Trophoblast cell (in vitro differentiated cells and primary cell): ENCODE results near the gene FAM81B.

ENCODE experiments used
- DNase-seq, 2 donors: peaks; one replicate each; pipeline ENCODE4 v3.0.0-alpha.2; 2016
- H2AFZ ChIP-seq: 2 replicates; pipeline ENCODE4 v1.6.1; 2013; ENCODE audit warnings: low read length, moderate library complexity, mild to moderate bottlenecking; ENCODE audit not compliant: insufficient read depth, poor library complexity
- H2AK5ac ChIP-seq: 2 replicates; pipeline ENCODE4 v1.6.1; 2013; ENCODE audit warnings: mild to moderate bottlenecking, low read length
- H2BK120ac ChIP-seq: 2 replicates; pipeline ENCODE4 v1.6.1; 2013; ENCODE audit warnings: low read length, mild to moderate bottlenecking, moderate library complexity; ENCODE audit not compliant: insufficient read depth, poor library complexity
- H2BK12ac ChIP-seq: 2 replicates; pipeline ENCODE4 v1.6.1; 2013; ENCODE audit warnings: mild to moderate bottlenecking, low read length, moderate library complexity
- H2BK5ac ChIP-seq: 2 replicates; pipeline ENCODE4 v1.6.1; 2013; ENCODE audit warnings: low read length, low read depth, moderate library complexity, mild to moderate bottlenecking; ENCODE audit not compliant: poor library complexity
- H3K14ac ChIP-seq: 2 replicates; pipeline ENCODE4 v1.6.1; 2013; ENCODE audit warnings: mild to moderate bottlenecking, low read length
- H3K18ac ChIP-seq: 2 replicates; pipeline ENCODE4 v1.6.1; 2013; ENCODE audit warnings: mild to moderate bottlenecking, low read length
- H3K23ac ChIP-seq: 2 replicates; pipeline ENCODE4 v1.6.1; 2013; ENCODE audit warnings: low read length
- H3K27ac ChIP-seq: 2 replicates; pipeline ENCODE4 v1.5.1; 2013; ENCODE audit warnings: low read depth, mild to moderate bottlenecking, inconsistent platforms, low read length, moderate library complexity
- H3K27me3 ChIP-seq: 2 replicates; pipeline ENCODE4 v1.6.1; 2013; ENCODE audit warnings: inconsistent platforms, mild to moderate bottlenecking, low read length, moderate library complexity; ENCODE audit not compliant: insufficient read depth
- H3K36me3 ChIP-seq, 2 experiments: 1 replicate in 1 of 2; 2 replicates in 1 of 2; pipeline ENCODE4 v1.6.1; 2013; ENCODE audit warnings: low read length in 2 of 2, mild to moderate bottlenecking in 2 of 2, moderate library complexity in 1 of 2; ENCODE audit not compliant: insufficient read depth in 2 of 2, control insufficient read depth in 1 of 2
- H3K4ac ChIP-seq: 2 replicates; pipeline ENCODE4 v1.6.1; 2013; ENCODE audit warnings: low read depth, mild to moderate bottlenecking, low read length, moderate library complexity
- H3K4me1 ChIP-seq, 2 experiments: 1 replicate in 1 of 2; 2 replicates in 1 of 2; pipeline ENCODE4 v1.6.1; 2013; ENCODE audit warnings: low read length in 2 of 2, mild to moderate bottlenecking in 2 of 2, moderate library complexity in 1 of 2; ENCODE audit not compliant: insufficient read depth in 2 of 2, control insufficient read depth in 1 of 2
- H3K4me2 ChIP-seq: 2 replicates; pipeline ENCODE4 v1.6.1; 2013; ENCODE audit warnings: inconsistent platforms, mild to moderate bottlenecking, low read length, moderate library complexity
- H3K4me3 ChIP-seq: 2 replicates; pipeline ENCODE4 v1.5.1; 2013; ENCODE audit warnings: mild to moderate bottlenecking, low read depth, low read length, inconsistent platforms
- H3K79me1 ChIP-seq: one replicate; pipeline ENCODE4 v1.6.1; 2013; ENCODE audit warnings: low read length
- H3K79me2 ChIP-seq: 2 replicates; pipeline ENCODE4 v1.6.1; 2013; ENCODE audit warnings: low read length, mild to moderate bottlenecking; ENCODE audit not compliant: control insufficient read depth, insufficient read depth, poor library complexity
- H3K9ac ChIP-seq: 2 replicates; pipeline ENCODE4 v1.6.1; 2013; ENCODE audit warnings: mild to moderate bottlenecking, low read length
- H3K9me3 ChIP-seq: 2 replicates; pipeline ENCODE4 v1.6.1; 2013; ENCODE audit warnings: low read depth, mild to moderate bottlenecking, control low read depth, inconsistent platforms, low read length; ENCODE audit not compliant: insufficient read depth
- H4K12ac ChIP-seq: 2 replicates; pipeline ENCODE4 v1.6.1; 2013; ENCODE audit warnings: low read depth, mild to moderate bottlenecking, low read length, moderate library complexity
- H4K8ac ChIP-seq: 2 replicates; pipeline ENCODE4 v1.6.1; 2013; ENCODE audit warnings: low read depth, mild to moderate bottlenecking, low read length, moderate library complexity
- H4K91ac ChIP-seq: one replicate; pipeline ENCODE4 v1.6.1; 2013; ENCODE audit warnings: low read depth, mild to moderate bottlenecking, low read length, moderate library complexity
- WGBS: extraction: QIAGEN DNeasy Blood & Tissue Kit; methylation state at CpG from one replicate; pipeline ENCODE4 v1.1.7; 2013; ENCODE audit warnings: missing lambda C conversion rate; ENCODE audit not compliant: insufficient read length, insufficient coverage; ENCODE audit errors: extremely low coverage; 5-methylcytosine and 5-hydroxymethylcytosine counted together

Gene FAM81B

GRCh38 chr5:95398989-95399388 lies 7.8 kb downstream of the FAM81B start:
- Histone ChIP-seq H3K79me2 (no peaks in the 10 kb centered on the region), H3K4me3 (no peak overlapping the region), H3K27me3 (no peaks in the 10 kb centered on the region), H2BK12ac (no peak overlapping the region), H4K91ac (no peak overlapping the region), H2AK5ac (no peak overlapping the region), H3K4me1 (no peaks in the 10 kb centered on the region), H4K8ac (no peak overlapping the region), H3K9ac (no peak overlapping the region), H2BK5ac (no peak overlapping the region), H3K79me1 (no peaks in the 10 kb centered on the region), H3K4ac (no peak overlapping the region), H3K27ac (no peak overlapping the region), H3K9me3 (no peaks in the 10 kb centered on the region), H2BK120ac (no peak overlapping the region), H4K12ac (no peak overlapping the region), H3K18ac (no peak overlapping the region), H2AFZ (no peak overlapping the region), H3K36me3 (no peaks in the 10 kb centered on the region), H3K23ac (no peak overlapping the region), H3K4me2 (no peak overlapping the region), H3K14ac (no peak overlapping the region)
- no peak for DNase-seq
- no CpG with 5 or more reads among the region's 1 CpG for WGBS

- Histone ChIP-seq H4K12ac (no peak overlapping the region), H2BK120ac (no peak overlapping the region), H4K8ac (no peak overlapping the region), H3K9me3 (no peaks in the 10 kb centered on the region), H3K4ac (no peak overlapping the region), H2AFZ (no peak overlapping the region), H3K18ac (no peak overlapping the region), H3K27ac (no peak overlapping the region), H2BK5ac (no peak overlapping the region), H2BK12ac (no peak overlapping the region), H3K4me1 (peaks cover 0 to 2% of the 10 kb centered on the region in 2 experiments), H3K4me2 (no peak overlapping the region), H3K4me3 (no peak overlapping the region), H3K27me3 (no peaks in the 10 kb centered on the region), H3K14ac (no peak overlapping the region), H4K91ac (no peak overlapping the region), H3K9ac (no peak overlapping the region), H3K23ac (no peak overlapping the region), H3K79me1 (peaks cover 3% of the 10 kb centered on the region), H2AK5ac (no peak overlapping the region), H3K79me2 (no peaks in the 10 kb centered on the region), H3K36me3 (no peaks in the 10 kb centered on the region)
- WGBS, result no CpG with 5 or more reads among the region's 3 CpGs
- no peak for DNase-seq
These were observed 10.5 kb downstream of the FAM81B start for GRCh38 chr5:95401626-95402025.

- Histone ChIP-seq H2AK5ac (no peak overlapping the region), H3K4ac (no peak overlapping the region), H3K18ac (no peak overlapping the region), H3K4me2 (no peak overlapping the region), H3K9ac (no peak overlapping the region), H4K12ac (no peak overlapping the region), H3K4me1 (peaks cover 5 to 8% of the 10 kb centered on the region in 2 experiments), H4K91ac (peak overlapping the region; percentile 8), H2BK5ac (no peak overlapping the region), H4K8ac (no peak overlapping the region), H3K4me3 (no peak overlapping the region), H2BK12ac (no peak overlapping the region), H2AFZ (no peak overlapping the region), H3K14ac (no peak overlapping the region), H3K27me3 (no peaks in the 10 kb centered on the region), H3K23ac (no peak overlapping the region), H3K36me3 (no peaks in the 10 kb centered on the region), H3K79me1 (peaks cover 7% of the 10 kb centered on the region), H3K79me2 (no peaks in the 10 kb centered on the region), H3K27ac (no peak overlapping the region), H2BK120ac (no peak overlapping the region), H3K9me3 (no peaks in the 10 kb centered on the region)
- no CpG with 5 or more reads among the region's 1 CpG for WGBS
- no peak for DNase-seq
These were observed 12.8 kb downstream of the FAM81B start for GRCh38 chr5:95403996-95404395.

GRCh38 chr5:95406426-95407090 lies 15.4 kb downstream of the FAM81B start:
- peak overlapping the region; percentile 53 for H3K14ac ChIP-seq
- H4K8ac ChIP-seq, result no peak overlapping the region
- peaks cover 5 to 8% of the 10 kb centered on the region in 2 experiments for H3K4me1 ChIP-seq
- H3K9me3 ChIP-seq, result no peaks in the 10 kb centered on the region
- peaks cover 7% of the 10 kb centered on the region for H3K79me1 ChIP-seq
- no peak overlapping the region for H3K4me2 ChIP-seq
- H2AK5ac ChIP-seq, result no peak overlapping the region
- H2BK12ac ChIP-seq, result peak overlapping the region; percentile 87
- H3K18ac ChIP-seq, result peak overlapping the region; percentile 43
- peak overlapping the region; percentile 83 for H4K91ac ChIP-seq
- no peaks in the 10 kb centered on the region for H3K27me3 ChIP-seq
- no peak overlapping the region for H3K4me3 ChIP-seq
- H3K79me2 ChIP-seq, result no peaks in the 10 kb centered on the region
- WGBS, result no CpG with 5 or more reads among the region's 5 CpGs
- DNase-seq, result no peak
- H2AFZ ChIP-seq, result no peak overlapping the region
- H3K23ac ChIP-seq, result no peak overlapping the region
- H3K27ac ChIP-seq, result peak overlapping the region; percentile 85
- H3K9ac ChIP-seq, result no peak overlapping the region
- peak overlapping the region; percentile 49 for H3K4ac ChIP-seq
- H2BK5ac ChIP-seq, result peak overlapping the region; percentile 65
- H2BK120ac ChIP-seq, result peak overlapping the region; percentile 54
- no peaks in the 10 kb centered on the region for H3K36me3 ChIP-seq
- no peak overlapping the region for H4K12ac ChIP-seq
